Coronary artery (tissue), 2 donors: ENCODE results near the gene SNX18.
A peak's percentile ranks its signal among the peaks of the same experiment; 100 is the strongest.
"Not testable (repeated sequence)": the region's sequence is repeated elsewhere in the genome, so short reads cannot be mapped to it uniquely, and the experiment has no call there.

Experiments
- DNase-seq: peaks from one replicate; pipeline ENCODE4 v3.0.0-alpha.2; 2017; ENCODE audit warnings: low spot score
- H3K27ac ChIP-seq, 2 donors: fragments of 200-600 bp; sonication (generic); one replicate each; pipeline ENCODE4 v1.5.1; 2016 to 2019
- H3K4me3 ChIP-seq: fragments of 200-600 bp; sonication (generic); 2 replicates; pipeline ENCODE4 v1.5.1; 2016; ENCODE audit warnings: mild to moderate bottlenecking, moderate library complexity
- CTCF ChIP-seq: fragments of 200-600 bp; sonication (generic); IDR thresholded peaks from one replicate; pipeline ENCODE4 v1.5.1; 2019; ENCODE audit warnings: antibody characterized with exemption

The SNX18 gene

GRCh38 chr5:54533541-54534190 lies 16.1 kb downstream of the SNX18 start:
- H3K4me3 ChIP-seq: peak overlapping the region; percentile 37
- H3K27ac ChIP-seq: peak overlapping the region; percentile 78 to 79
- DNase-seq: no peak
- no peak for TF ChIP-seq CTCF

- no peak for DNase-seq
- Histone ChIP-seq H3K27ac (peak overlapping the region; percentile 78 to 79), H3K4me3 (peak overlapping the region; percentile 37)
- TF ChIP-seq CTCF: no peak
Measured at GRCh38 chr5:54534191-54535004, 16.8 kb downstream of the SNX18 start.

- Histone ChIP-seq H3K4me3 (no peak overlapping the region), H3K27ac (peak overlapping the region; percentile 58 to 78)
- no peak for TF ChIP-seq CTCF
- DNase-seq: no peak
Measured at GRCh38 chr5:54535149-54535844, 17.7 kb downstream of the SNX18 start.

GRCh38 chr5:54536375-54536774 lies 18.8 kb downstream of the SNX18 start:
- H3K4me3 ChIP-seq, H3K27ac ChIP-seq, DNase-seq: not testable (repeated sequence)

GRCh38 chr5:54536861-54537260 lies 19.3 kb downstream of the SNX18 start:
- not testable (repeated sequence) for DNase-seq, H3K4me3 ChIP-seq
- peak overlapping the region in 1 of 2 donors; percentile 52 for H3K27ac ChIP-seq

- H3K27ac ChIP-seq: peak overlapping the region; percentile 46 to 52
- no peak for TF ChIP-seq CTCF
- peak overlapping the region; percentile 36 for H3K4me3 ChIP-seq
- DNase-seq: no peak
Measured at GRCh38 chr5:54537725-54538124, 20.2 kb downstream of the SNX18 start.

- no peak for TF ChIP-seq CTCF
- Histone ChIP-seq H3K4me3 (no peak overlapping the region), H3K27ac (peak overlapping the region; percentile 46 to 52)
- no peak for DNase-seq
Measured at GRCh38 chr5:54538156-54538555, 20.6 kb downstream of the SNX18 start.
